HG02885 (cell line): Measurements from ENCODE around the gene UNC80.
A peak's percentile ranks its signal among the peaks of the same experiment; 100 is the strongest.

ENCODE experiments used
- ATAC-seq: cut with Tn5 transposase; IDR thresholded peaks from one replicate; pipeline ENCODE4 v1.9.1; 2021; ENCODE audit warnings: mild to moderate bottlenecking; ENCODE audit not compliant: unreplicated experiment, poor library complexity

The UNC80 gene, protein sequence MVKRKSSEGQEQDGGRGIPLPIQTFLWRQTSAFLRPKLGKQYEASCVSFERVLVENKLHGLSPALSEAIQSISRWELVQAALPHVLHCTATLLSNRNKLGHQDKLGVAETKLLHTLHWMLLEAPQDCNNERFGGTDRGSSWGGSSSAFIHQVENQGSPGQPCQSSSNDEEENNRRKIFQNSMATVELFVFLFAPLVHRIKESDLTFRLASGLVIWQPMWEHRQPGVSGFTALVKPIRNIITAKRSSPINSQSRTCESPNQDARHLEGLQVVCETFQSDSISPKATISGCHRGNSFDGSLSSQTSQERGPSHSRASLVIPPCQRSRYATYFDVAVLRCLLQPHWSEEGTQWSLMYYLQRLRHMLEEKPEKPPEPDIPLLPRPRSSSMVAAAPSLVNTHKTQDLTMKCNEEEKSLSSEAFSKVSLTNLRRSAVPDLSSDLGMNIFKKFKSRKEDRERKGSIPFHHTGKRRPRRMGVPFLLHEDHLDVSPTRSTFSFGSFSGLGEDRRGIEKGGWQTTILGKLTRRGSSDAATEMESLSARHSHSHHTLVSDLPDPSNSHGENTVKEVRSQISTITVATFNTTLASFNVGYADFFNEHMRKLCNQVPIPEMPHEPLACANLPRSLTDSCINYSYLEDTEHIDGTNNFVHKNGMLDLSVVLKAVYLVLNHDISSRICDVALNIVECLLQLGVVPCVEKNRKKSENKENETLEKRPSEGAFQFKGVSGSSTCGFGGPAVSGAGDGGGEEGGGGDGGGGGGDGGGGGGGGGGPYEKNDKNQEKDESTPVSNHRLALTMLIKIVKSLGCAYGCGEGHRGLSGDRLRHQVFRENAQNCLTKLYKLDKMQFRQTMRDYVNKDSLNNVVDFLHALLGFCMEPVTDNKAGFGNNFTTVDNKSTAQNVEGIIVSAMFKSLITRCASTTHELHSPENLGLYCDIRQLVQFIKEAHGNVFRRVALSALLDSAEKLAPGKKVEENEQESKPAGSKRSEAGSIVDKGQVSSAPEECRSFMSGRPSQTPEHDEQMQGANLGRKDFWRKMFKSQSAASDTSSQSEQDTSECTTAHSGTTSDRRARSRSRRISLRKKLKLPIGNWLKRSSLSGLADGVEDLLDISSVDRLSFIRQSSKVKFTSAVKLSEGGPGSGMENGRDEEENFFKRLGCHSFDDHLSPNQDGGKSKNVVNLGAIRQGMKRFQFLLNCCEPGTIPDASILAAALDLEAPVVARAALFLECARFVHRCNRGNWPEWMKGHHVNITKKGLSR (N-terminal part only)

DNA sequence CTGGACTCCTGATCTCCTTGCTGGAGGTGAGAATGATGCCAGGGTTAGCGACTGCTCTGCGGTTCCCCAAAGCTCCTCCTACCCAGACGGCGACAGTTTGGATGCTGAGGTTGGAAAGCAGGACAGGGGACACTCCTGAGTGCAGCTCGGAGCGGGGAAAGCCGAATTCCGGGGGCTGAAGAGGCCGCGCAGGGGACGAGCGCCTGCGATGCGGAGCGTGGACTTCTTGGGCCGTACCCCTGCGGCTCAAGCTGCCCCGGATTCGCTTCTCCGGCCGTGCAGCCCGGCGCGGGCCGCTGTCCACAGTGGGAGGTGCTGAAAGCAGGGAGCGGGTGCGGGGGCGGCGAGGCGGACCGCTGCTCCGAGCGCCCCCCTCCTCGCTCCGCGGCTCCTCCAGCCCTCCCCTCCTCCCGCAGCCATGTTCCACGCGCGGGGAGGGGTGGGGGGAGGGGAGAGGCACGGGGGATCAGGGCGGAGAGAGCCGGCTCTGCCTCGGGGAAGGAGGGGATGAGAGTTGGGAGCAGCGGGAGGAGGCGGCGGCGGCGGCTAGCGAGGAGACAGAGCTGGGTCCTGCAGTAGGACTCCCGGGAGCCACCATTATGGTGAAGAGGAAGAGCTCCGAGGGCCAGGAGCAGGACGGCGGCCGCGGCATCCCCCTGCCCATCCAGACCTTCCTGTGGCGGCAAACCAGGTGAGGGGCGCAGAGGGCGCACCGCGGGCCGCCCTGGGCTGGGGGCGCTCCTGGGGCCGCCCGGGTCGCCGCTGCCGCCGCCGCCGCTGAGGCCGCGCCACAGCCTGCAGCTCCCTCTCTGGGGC is at the start of gene UNC80:
TSS of gene UNC80 (plus strand) at position 359 of the 816 bp plus-strand sequence. CDS start at position 600, 241 bp downstream.
- ATAC-seq = peak; percentile 75

GRCh38 chr2:209726311-209726710 is 45.3 kb upstream of the UNC80 start:
- no peak for ATAC-seq

GRCh38 chr2:209727077-209727476 is 44.6 kb upstream of the UNC80 start:
- ATAC-seq = no peak

- ATAC-seq = no peak
These were observed 36.8 kb upstream of the UNC80 start for GRCh38 chr2:209734805-209735204.

DNA sequence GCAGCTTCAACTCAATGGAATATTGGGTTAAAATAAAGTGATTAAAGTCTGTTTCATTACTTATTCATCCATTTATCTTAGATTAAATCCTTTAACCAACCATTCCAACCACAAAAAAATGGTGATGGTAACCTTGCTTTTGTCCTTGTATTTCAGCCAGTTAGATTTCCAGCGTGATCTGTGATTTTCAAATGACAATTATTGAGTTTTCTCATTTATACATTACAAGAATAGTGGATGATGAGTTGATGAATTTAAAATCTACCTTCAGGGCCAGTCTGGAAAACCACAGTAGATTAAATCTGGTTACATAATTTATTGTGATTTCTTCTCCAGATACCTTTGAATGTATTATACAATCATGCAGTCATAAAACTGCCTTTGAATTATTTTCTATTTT is 29.7 kb upstream of the UNC80 start:
- ATAC-seq = no peak

- ATAC-seq = no peak
These were observed 18.6 kb upstream of the UNC80 start for GRCh38 chr2:209753020-209753419.

DNA sequence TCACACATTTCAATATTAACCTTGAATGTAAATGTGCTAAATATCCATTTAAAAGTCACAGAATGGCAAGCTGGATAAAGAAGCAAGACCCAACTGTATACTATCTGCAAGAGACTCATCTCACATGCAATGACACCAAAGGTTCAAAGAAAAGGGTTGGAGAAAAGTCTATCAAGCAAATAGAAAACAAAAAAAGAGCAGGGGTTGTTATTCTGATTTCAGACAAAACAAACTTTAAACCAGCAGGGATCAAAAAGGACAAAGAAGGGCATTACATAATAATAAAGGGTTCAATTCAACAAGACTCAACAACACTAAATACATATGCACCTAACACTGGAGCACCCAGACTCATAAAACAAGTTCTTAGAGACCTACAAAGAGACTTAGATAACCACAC is 14.5 kb upstream of the UNC80 start:
- no peak for ATAC-seq

GRCh38 chr2:209761566-209761965 is 10.1 kb upstream of the UNC80 start:
- no peak for ATAC-seq

DNA sequence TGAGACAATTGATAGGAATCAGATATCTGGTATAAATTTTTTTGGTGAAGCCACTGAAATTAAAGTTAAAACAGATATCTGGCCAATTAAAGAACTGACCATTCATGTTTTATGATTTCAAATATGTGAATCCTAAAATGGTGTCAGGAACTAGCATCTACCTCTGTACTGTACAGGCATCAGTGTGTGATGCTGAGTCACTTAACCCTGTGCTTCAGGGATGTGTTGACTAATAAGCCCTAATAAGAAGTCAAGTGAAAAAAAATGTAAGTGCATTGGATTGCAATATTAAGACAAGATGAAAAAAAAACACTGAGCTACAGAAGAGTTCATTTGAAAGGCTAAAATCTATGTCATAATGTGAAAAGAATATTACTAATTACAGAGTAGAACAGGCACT is 9.1 kb upstream of the UNC80 start:
- ATAC-seq = no peak

GRCh38 chr2:209763106-209763505 is 8.5 kb upstream of the UNC80 start:
- no peak for ATAC-seq

- no peak for ATAC-seq
These were observed 5.0 kb upstream of the UNC80 start for GRCh38 chr2:209766613-209767012.

DNA sequence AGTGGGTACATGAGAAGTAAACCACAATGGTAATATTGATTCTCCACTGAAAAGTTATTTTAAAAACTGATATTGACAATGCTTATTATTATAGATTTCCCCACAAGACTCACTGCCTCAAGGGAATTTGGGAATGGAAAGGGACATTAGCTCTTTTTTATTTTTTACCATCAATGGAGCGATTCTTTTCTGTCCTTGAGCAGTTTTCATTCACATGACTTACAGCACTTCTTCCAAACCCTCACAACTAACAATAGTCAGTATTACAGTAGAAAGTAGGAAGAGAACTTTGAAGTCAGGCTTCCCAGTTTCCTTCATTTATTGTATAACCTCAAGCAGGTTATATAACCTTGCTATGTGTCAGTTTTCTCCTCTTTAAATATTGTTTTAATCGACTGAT is 4.3 kb upstream of the UNC80 start:
- ATAC-seq = no peak

DNA sequence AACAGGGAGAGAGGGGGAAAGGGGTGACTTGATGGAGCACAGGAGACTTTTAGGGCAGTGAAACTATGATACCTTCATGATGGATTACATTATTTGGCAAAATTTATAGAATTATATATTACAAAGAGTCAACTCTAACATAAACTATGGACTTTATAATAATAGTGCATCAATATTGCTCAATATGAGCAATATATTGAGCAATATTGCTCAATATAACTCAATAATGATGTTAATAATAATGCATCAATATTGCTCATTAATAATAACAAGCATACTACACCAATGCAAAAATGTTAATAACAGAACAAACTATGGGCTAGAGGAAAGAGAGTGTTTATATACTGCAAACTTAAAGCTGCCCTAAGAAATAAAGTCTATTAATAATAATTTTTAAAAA is 3.1 kb upstream of the UNC80 start:
- no peak for ATAC-seq

DNA sequence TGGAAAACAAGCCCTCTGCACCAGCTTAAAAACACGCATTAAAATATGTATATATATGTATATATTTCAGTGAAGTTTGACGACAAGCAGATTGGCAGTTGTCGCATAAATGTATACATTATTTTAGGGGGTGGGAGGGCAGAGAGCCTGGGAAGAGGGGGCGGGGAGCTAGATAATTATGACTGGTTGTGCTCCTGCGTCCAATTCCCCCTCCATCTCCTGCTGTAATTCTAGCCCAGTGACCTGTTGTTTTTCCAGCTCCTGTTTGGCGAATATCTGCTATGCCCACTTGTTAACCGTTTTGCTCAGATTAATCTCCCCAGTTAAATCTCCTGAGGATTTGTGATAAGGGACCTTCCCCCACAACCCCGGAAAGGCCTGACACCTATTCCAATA is 656 bp downstream of the UNC80 start:
- ATAC-seq = no peak

GRCh38 chr2:209773377-209773776 is 1.7 kb downstream of the UNC80 start:
- no peak for ATAC-seq

DNA sequence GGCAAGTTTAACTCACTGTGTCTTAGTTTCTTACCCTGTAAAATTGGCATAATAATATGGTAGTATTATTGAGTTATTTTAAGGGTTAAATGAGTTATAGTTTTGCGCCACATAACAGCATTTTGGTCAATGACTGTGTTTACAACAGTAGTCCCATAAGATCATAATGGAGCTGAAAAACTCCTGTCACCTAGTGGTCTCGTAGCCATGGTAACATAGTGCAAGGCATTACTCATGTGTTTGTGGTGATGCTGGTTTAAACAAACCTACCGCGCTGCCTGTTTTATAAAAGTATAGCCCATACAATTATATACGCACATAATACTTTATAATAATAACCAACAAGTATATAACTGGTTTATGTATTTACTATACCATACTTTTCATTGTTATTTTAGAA is 15.8 kb downstream of the UNC80 start:
- no peak for ATAC-seq

DNA sequence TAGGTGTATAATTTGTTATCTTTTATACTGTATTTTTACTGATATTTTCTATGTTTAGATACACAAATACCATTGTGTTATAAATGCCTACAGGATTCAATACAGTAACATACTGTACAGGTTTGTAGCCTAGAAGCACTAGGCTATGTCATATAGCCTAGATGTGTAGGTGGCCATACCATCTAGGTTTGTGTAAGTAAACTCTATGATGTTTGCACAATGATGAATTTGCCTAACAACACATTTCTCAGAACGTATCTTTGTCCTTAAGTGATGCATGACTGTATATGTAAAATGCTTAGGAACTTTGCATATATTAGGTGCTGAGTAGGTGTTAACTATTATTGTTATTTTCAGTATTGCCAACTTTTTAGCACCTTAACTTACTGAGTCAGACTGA is 17.3 kb downstream of the UNC80 start:
- ATAC-seq = no peak

DNA sequence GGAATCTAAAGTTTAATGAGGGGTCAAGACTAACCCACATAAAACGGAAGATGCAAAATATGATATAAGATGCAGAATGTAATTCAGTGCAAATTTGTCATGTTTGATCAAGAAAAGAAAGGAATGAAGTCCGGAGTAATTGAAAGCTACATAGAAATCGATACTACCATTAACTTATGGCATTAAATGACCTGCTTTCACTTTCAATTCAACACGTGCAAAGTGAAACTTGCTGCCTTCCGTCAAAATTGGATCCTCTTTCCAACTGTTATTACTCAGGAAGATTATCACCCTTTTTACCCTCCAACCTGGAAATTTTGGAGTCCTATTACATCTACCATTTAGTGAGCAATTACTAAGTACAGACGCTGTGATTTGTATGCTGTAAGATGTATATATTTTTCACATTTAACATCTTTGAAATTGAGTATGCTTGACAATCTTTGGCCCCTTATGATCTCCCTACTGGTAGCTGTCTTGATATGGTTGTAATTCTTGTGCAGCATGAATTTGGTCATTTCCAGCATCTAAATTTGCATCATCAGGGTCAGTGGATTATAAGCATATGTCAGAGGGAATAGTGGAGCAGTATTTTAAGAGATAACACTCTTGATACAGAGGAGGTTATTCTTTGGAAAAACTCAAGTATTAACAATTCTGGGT is 18.6 kb downstream of the UNC80 start:
- peak; percentile 72 for ATAC-seq

DNA sequence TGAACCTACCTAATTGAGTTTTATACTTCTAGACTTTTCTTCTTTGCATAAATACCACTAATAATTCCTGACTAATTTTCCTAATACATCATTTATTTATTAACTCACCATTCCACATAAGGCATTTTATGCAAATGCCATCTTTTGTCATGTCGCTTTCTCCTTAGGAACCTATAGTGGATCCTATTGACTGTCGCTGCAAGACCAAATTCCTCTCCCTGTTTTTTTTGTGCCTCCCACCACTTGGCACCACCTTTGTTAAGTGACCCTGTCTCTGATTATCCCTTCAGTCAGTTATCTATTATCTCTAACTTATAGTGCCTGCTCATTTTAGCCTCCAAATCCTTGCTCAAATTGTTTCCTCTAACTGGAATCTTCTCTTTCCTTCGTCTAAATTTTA is 19.5 kb downstream of the UNC80 start:
- ATAC-seq = no peak
